DMS53 treated with DMSO at 0.1 percent for 48 hours (cell line): ENCODE results near the gene ASPDH.

Experiments used
- DNase-seq: peaks from one replicate; lab custom pipeline; 2025; ENCODE audit not compliant: unreplicated experiment; lab: John Stamatoyannopoulos, UW

ASPDH gene

DNA sequence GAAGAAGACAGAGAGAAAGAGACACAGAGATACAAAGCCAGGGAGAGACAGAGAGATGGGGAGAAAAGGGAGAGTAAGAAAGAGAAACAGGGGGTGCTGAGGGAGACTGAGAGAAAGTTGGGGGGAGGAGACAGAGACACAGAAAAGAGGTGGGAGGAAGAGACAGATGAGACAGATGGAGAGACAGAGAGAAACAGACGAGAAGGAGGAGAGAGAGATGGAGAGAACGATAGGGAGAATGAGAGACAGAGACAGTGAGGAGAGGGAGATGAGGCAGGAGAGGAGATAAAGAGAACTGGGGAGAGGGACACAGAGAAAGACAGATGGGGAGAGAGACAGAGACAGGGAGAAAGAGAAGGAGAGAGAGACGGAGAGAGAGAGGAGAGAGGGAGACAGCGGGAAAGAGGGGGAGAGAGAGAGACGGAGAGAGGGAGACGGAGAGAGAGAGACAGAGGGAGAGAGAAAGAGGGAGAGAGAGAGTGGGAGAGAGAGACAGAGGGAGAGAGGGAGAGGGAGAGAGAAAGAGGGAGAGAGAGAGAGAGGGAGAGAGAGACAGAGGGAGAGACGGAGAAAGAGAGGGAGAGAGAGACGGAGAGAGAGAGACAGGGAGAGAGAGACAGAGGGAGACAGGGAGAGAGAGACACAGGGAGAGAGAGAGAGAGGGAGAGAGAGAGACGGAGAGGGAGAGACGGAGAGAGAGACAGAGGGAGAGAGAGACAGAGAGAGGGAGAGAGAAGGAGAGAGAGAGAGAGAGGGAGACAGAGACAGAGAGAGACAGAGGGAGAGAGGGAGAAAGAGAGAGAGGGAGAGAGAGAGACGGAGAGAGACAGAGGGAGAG is 15.3 kb downstream of the ASPDH start:
- DNase-seq = no peak

DNA sequence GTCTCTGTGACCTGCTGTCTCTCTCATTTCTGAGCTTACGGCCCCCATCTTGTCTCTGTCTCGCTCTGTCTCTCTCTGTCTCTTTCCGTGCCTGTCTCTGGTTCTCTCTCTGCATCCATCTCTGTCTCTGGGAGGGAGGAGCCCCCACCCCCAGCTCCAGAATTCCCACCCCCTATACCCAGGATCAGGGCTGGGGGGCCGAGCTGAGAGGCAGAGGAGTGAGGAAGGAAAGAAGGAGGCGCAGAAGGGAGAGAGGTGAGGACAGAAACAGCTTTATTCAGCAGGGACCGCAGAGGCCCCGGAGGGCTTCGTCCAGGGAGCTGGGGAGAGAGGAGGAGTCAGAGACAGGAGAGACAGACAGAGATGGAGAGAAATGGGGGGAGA is 16.7 kb downstream of the ASPDH start:
- DNase-seq = no peak

DNA sequence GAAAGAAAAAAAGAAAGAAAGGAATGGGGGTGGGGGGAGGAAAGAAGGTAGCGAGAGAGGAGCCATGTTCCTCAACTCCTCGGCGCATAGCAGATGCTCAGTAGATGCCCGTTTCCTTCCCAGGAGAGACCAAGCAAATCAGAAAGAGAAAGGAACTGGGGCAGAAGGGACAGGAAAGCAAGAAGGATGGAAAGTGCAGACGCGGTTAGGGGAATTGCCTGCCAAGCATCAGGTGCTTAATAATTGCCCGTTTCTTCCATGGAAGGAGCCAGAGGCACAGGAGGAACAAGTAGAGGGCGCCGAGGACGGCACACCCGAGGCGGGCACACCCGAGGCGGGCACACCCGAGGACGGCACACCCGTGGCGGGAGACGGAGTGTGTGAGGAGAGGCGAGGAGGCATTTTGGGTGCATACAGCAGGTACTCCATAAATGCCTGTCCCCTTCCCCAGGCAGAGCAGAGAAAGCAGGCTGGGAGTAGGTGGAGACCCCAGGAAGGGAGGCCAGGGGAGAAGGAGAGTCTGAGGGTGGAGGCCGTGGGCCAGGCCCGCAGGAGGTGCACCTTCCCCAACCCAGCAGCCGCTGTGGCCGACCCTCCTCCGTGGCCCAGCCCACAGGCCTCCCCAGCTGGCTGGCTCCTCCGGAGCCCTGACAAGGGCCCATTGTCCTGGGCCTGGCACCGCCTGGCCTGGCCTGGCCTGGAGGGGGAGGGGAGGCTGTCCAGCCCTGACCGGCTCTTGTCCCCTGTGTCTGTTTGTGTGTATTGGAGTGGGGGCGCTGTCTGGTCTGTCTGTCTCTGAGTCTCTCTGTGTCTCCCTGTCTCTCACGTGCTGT is 17.3 kb downstream of the ASPDH start:
- no peak for DNase-seq

DNA sequence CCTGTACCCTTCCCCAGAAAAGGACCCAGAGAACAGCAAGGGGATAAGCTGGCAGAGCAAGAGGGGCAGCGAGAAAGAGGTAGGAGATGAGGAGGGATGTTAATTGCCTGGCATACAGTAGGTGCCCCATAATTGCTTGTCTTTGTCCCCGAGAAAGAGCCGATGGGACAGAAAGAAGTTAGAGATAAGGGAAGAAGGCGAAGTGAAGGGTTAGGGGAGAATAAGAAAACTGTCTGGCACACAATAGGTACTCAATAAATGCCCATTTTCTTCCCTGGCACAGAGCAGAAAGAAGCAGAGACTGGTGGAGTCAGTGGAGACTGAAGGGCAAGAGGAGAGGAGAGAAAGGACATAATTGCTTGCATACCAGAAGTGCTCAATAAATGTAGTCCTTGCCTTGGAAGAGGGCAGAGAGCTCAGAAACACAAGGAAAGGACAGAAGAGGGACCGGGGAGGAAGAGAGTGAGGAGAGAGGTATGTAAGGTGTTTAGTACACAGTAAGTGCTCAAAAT is 18.6 kb downstream of the ASPDH start:
- no peak for DNase-seq

DNA sequence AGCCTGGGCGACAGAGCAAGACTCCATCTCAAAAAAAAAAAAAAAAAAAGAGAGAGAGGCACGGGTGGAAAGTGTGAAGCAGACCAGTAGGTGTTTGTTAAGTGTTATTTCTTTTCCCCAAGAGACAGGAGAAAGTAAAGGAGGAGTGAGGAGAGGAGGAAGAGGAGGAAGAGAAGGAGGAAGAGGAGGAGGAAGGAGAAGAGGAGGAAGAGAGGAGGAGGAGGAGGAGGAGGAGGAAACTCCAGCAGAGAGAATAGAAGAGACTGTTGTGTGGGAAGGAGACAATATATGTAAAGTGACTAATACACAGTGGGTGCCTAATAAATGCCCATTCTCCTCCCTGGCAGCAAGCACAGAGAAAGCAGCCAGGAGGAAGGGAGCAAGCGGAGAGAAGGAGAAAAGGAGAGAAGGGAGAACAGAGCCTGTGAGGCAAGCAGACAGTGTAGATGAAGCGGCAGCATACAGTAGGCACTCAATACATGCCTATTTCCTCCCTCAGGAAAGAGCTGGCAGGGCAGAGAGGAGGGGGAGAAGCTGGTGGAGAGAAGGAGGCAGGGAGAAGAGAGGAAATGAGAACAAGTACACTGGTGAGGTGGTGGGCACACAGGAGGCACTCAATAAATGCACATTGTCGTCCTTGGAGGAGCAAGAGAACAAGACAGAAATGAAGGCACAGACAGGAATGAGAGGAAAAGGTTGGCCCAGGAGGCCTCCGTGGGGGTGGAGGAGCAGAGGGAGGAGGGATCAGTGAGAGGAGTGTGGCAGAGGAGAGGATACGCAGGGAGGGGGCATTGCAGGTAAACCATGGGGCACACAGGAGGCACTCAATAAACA is 19.3 kb downstream of the ASPDH start:
- no peak for DNase-seq

DNA sequence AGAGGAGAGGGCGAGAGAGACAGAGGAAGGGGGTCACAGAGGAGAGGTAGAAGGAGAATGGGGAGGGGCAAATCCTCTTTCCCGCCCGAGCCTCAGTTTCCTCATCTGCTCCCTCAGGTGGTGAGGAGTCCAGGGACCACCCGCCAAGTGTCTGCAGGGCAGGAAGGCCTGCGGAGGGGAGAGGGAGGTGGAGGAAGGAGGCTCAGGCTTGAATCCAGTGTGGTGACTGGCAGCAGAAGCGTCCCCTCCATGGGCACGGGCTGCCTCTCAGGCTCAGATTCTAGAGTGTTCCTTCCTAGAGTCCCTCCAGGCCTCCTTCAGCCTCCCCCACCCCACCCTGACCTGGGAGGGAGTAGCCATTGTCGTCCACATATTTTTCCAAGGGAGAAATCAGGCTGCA is 20.5 kb downstream of the ASPDH start:
- DNase-seq = no peak

DNA sequence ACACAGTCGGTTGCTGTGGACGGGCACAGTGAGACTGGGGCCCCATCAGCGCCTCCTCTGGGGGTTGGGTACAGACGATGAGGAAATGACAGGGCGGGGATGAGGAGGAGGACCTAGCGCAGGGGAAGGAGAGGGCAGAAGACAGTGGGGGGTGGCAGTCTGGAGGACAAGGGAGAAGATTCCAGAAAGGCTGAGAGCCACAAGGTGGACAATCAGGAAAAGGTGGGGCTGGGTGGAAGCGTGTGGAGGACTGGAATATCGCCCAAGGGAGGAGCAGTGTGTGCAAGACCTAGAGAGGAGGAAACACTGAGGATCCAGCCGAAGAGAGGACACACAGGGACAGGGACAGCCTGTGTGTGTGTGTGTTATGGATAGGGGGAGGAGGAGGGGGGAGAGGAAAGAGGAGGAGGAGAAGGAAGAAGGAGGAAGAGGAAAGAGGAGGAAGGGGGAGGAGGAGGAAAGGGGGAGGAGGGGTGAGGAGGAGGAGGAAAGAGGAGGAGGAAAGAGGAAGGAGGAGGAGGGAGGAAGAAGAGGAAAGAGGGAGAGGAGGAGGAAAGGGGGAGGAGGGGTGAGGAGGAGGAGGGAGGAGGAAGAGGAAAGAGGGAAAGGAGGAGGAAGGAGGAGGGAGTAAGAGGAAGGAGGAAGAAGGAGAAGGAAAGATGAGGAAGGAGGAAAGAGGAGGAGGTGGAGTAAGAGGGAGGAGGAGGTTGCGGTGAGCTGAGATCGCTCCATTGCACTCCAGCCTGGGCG is 21.2 kb downstream of the ASPDH start:
- DNase-seq = no peak

DNA sequence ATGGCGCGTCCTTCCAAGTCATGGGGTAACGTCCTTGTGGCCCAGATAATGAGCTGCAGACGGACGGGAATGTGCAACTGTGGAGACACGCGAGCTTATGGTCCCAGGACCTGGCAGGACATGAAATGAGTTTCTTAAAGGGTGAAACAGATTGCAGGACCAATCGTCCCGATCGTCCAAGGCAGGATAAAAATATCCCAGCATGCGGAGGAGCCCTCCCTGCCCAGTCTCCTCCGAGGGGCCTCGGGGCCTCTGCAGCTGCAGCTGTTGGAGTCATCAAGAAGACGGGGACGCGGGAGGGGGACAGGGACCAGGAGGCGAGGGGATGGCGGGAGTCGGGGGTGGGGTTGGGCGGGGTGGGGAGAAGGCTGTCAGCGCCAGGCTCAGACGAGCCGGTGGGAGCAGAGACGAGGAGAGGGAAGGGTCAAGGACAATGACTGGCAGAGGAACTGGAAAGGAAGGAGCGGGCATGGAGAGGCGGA is 22.7 kb downstream of the ASPDH start:
- no peak for DNase-seq

DNA sequence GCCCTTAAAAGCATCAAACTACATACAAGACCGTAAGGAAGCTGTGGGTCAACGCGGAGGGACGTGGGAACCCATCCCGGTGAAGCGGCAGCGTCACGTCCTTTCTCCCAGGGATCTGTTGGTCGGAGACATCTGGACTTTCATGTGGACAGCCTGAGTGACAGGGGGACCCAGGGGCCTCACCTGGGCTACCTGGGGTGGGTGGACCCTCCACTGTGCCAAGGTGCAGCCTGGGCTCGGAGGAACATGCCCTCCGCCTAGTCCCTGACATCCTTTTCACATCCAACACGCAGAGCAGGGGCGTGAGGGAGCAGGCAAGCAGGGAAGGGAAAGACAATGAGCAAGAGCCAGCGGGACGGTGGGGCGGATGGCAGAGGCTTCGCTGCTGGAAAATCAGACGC is 23.3 kb downstream of the ASPDH start:
- no peak for DNase-seq

DNA sequence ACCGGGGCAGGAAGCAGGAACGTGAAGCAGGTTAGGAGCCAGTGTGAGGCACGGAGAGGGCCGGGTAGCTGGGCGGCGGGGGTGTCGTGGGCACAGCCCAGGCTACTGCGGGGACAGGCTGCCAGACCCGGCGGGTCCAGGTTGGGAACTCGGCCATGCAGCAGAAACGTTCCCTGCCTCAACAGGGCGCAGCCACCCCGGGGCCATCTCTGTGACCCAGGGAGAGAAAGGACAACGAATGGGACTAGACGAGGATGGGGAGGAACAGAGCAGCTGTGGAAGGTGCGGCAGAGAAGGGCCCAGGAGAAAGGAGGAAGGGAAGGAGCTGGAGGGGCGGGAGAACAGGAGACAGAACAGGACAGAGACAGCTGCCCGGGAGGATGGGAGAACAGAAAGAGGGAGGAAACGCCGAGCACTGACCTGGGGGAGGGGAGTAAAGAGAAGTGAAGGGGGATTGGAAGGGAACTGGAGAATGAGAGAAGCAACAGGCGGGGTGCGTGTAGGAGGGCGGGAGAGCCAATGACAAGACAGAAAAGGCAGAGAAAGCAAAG is 24.2 kb downstream of the ASPDH start:
- no peak for DNase-seq

DNA sequence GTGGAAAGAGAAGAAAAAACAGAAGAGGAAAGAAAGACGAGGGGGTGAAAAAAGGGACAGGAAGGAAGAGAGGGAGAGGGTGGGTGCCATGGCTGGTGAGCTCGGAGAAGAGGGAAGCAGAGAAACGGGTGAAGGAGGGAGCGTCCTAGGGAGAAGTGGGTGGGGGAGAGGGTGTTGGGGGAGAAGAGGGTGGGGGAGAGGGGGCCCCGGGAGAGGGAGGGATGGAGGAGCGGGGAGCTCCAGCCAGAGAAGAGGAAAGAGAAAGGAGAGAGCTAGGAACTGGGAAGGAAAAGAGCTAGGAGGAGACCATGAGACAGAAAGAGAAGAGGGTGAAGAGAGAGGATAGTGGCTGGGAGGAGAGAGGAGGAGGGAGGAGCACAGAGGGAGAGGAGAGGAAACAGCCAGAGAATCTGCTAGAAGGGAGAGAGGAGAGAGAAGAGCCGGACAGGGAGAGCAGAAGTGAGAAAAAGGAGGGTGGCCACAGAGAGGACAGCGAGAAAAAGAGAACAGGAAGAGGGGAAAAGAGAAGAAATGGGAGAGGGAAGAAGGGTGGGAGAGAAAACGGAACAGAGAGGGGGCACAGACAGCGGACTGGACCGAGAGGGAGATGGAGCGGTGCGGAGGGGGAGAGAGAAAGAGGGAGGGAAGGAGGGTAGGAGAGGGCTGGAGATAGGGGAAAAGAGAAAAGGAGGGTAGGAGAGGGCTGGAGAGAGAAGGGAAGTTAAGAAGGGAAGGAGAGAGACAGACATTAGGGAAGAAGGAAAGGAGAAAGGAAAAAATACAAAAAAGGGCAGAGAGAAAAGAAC is 25.1 kb downstream of the ASPDH start:
- no peak for DNase-seq

DNA sequence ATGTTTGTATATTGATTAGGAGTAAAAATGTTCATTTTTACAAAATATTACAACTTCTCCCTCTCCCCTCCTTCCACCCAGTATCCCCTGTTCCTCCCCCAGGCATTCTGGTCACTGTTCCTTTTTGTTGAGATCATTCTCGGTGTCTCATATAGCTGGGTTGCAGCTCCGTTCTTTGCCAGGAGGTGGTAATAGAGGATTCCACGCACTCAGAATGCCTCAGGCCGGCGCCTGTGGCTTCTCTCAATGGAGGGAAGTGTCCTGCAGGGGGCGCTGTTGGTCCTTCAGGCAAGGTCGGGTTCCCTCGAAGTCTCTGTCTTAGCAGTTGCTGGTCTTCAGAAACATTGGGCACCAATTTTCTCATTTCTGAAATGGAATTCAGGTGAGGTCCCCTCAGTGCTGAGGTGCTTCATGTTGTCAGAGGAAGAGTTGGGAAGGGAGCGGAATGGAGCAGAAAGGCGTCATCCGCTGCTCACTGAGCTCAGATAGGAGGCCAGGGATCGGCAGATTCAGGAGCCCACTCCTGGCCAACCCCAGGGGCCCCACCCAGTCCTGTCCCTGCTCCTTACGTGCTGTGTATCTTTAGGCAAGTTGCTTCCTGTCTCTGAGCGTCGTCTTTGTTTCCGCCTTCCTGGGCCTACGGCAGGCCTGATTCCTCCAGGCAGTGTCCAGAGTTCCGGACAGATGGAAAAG is 26.7 kb downstream of the ASPDH start:
- DNase-seq = no peak

DNA sequence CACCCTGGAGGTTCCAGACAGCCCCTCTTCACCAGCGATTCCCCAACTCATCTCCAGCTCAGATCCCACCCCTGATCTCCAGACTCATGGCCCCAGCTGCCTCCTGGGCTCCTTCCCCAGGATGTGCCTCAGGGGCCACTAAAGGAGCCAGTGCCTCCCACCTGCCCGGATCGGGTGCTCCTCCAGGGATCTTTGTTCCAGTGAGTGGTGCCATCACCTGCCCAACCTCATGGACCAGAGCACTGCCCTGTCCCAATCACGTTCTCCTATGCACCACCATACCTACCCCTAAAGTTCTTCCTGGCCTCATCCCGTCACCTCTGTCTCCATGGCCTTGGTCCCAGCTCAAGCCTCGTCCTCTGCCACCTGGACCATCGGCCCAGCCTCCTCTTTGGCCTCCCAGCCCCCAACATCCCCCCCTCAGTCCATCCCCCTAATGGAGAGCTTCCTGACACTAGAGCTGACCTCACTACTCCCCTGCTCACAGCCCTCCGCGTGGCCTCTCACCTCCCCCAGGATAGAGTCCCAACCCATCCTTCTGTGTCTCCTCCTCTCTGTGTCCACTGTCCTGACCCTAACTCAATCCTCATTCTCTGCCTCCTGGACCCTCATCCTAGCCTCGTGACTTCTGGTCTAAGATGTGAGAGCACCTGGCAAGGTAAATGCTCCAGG is 28.3 kb downstream of the ASPDH start:
- DNase-seq = no peak

DNA sequence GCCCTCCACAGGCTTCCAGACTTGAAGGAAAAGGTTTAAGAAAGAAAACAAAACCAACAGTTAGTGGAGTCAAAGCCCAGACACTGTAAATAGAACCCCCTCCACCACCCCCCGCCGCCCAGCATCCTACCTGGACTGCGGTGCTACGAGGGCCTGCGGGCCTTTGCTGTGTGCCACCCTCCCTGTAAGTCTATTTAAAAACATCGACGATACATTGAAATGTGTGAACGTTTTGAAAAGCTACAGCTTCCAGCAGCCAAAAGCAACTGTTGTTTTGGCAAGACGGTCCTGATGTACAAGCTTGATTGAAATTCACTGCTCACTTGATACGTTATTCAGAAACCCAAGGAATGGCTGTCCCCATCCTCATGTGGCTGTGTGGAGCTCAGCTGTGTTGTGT is 30.8 kb downstream of the ASPDH start:
- no peak for DNase-seq

DNA sequence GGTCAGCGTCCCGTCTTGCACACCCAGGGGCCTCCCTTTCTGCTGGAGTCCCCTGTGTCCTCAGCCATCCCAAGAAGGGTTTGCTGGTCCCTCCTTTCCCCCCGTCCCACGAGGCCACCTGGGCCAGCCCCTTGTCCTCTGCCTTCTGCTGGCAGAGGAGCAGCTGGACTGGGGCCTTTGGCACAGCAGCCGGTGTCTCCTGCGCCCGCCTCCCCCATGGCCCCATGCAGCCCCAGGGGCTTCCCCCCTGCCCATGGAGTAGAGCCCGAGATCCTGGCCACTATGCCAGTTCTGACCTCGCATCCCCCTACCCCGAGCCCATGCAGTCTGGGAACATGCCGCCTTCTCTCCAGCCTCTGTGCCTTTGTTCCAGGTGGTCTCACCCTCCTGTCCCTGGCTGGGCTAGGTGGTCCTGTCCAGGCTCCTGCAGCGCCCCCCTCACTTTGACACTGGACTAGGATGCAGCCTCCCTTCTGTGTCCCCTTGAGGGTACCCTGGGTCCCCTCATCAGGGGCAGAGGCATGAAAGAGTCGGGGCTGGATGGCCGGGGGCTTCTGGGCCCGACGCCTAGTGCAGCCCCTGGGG is 31.4 kb downstream of the ASPDH start:
- no peak for DNase-seq

DNA sequence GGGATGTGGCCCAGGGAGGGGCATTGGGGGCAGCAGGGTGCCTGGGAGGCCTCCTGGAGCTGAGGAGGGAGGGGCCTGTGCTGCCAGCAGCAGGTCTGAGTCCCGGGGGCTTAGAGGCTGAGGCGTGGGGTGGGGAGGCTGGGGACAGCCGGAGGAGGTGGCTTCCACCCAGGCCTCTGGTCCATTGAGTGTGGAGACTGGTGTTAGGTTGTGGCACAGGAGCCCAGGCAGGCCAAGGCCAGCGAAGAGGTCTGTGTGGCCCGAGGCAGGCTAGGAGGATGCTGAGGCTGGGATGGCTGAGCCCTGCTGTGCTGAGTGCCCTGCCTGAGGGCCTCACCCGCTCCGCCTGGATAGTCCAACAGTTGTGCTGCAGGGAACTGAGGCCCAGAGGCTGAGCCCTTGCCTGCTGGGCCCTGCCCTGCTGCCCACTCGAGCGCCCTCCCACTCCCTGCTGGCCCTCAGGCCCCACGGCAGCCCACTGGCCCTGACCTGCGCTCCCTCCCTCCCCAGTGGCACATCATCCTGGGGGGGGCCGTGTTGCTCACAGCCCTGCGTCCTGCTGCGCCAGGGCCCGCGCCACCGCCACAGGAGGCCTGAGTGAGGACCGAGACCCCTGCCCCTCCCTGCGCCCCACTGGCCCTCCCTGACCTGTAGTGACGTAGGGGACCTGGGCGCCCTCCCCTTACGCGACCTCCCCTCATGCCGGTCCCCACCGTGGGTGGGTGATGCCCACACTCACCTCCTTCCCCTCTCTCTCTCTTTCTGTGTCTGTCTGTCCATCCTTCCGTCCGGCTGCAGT is 32.2 kb downstream of the ASPDH start:
- DNase-seq = no peak
